ENCODE measurements around the gene ACTR8. TPM values are rescaled to one million over a fixed set of nuclear protein-coding genes. Genes with fewer than 3 reads are reported as not detected.

Gene ACTR8
- total RNA-seq, 1 experiment from 2014 or later = 29.9 TPM

DNA sequence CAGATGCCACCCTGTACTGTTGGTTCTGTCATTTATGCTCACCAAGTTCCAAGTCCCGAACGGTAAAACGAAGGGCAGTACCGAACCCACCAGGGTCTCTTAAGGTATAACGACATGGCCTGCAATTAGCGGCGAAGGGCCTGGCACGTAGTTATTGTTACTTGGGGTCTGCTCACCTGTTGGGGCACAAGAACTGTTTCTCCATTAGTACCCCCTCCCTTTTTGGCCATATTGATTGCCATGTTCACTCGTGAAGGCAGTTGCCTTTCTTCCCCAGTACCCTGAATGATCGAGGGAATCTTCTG is 35.1 kb downstream of the ACTR8 start (continued):
- TF ChIP-seq TEAD4 (CRISPR knock-in tag; IDR thresholded peaks at IDR 0.05) (no peak), NR2C2 (CRISPR knock-in tag; IDR thresholded peaks at IDR 0.05) (no peak), STAT6 (CRISPR knock-in tag; conservative IDR thresholded peaks at IDR 0.05; ENCODE audit: low read depth) (no peak)

GRCh38 chr3:53846134-53846850 is 35.7 kb downstream of the ACTR8 start, which contains the start of the genes CHDH and IL17RB:
Gene CHDH, minus strand, starts transcription at chr3:53846419. Its CDS starts 22,411 bp downstream, at chr3:53824008.
Gene IL17RB, plus strand, starts transcription at chr3:53846568. Its CDS starts 21 bp downstream, at chr3:53846589.
- Mint-ChIP-seq H3K4me1 (peaks cover 40% of the 10 kb centered on the region), H3K27ac (peak within 1 kb of the TSS; percentile 65), H3K27me3 (ENCODE audit: low read depth) (peaks cover 18% of the 10 kb centered on the region), H3K9me3 (no peaks in the 10 kb centered on the region), H3K36me3 (no peaks in the 10 kb centered on the region; the same call in 1 of the 2 replicates), H3K4me3 (peak within 1 kb of the TSS; percentile 74)
- ChIA-PET CTCF (interaction anchor here (0.9 to 1.3 kb wide), 4 partner anchors 10 to 142 kb away, joined by 3 read pairs; no protein-coding TSS in a partner anchor), POLR2A (no interaction called here)
- ATAC-seq (peak; percentile 78), DNase-seq (ENCODE audit: low spot score) (peak; percentile 76)
- TF ChIP-seq MYBL2 (CRISPR knock-in tag; IDR thresholded peaks at IDR 0.05) (peak; percentile 57; the same call in 1 of the 2 replicates), FOXJ3 (CRISPR knock-in tag; IDR thresholded peaks at IDR 0.05; ENCODE audit: borderline replicate concordance) (no peak), KAT7 (CRISPR knock-in tag; IDR thresholded peaks at IDR 0.05; ENCODE audit: borderline replicate concordance) (peak; percentile 78; the same call in 1 of the 2 replicates), ZNF232 (CRISPR knock-in tag; IDR thresholded peaks at IDR 0.05) (peak; percentile 46; the same call in 1 of the 2 replicates), ZNF121 (CRISPR knock-in tag; IDR thresholded peaks at IDR 0.05) (peak; percentile 88), ZNF423 (CRISPR knock-in tag; IDR thresholded peaks at IDR 0.05) (no peak), OVOL2 (CRISPR knock-in tag; IDR thresholded peaks at IDR 0.05; ENCODE audit: borderline replicate concordance) (no peak), TP53 (CRISPR knock-in tag; IDR thresholded peaks at IDR 0.05) (peak; percentile 90; the same call in 1 of the 2 replicates), ARID4B (CRISPR knock-in tag; IDR thresholded peaks at IDR 0.05; ENCODE audit: borderline replicate concordance) (no peak), NFE2L1 (CRISPR knock-in tag; IDR thresholded peaks at IDR 0.05) (peak; percentile 87), SMAD4 (CRISPR knock-in tag; IDR thresholded peaks at IDR 0.05) (no peak), NR3C1 (CRISPR knock-in tag; conservative IDR thresholded peaks at IDR 0.05; ENCODE audit: low read depth) (peak; percentile 93), CDX4 (CRISPR knock-in tag; IDR thresholded peaks at IDR 0.05; ENCODE audit: borderline replicate concordance) (no peak), SMAD3 (CRISPR knock-in tag; IDR thresholded peaks at IDR 0.05; ENCODE audit: borderline replicate concordance) (peak; percentile 66; the same call in 1 of the 2 replicates), NR2C2 (CRISPR knock-in tag; IDR thresholded peaks at IDR 0.05) (no peak), NFYB (CRISPR knock-in tag; conservative IDR thresholded peaks at IDR 0.05; ENCODE audit: low read depth) (peak; percentile 17; the same call in 1 of the 2 replicates), JAZF1 (CRISPR knock-in tag; IDR thresholded peaks at IDR 0.05) (no peak), JUN (CRISPR knock-in tag; IDR thresholded peaks at IDR 0.05) (peak; percentile 70; the same call in 1 of the 2 replicates)
- TF ChIP-seq, protein P1, sequence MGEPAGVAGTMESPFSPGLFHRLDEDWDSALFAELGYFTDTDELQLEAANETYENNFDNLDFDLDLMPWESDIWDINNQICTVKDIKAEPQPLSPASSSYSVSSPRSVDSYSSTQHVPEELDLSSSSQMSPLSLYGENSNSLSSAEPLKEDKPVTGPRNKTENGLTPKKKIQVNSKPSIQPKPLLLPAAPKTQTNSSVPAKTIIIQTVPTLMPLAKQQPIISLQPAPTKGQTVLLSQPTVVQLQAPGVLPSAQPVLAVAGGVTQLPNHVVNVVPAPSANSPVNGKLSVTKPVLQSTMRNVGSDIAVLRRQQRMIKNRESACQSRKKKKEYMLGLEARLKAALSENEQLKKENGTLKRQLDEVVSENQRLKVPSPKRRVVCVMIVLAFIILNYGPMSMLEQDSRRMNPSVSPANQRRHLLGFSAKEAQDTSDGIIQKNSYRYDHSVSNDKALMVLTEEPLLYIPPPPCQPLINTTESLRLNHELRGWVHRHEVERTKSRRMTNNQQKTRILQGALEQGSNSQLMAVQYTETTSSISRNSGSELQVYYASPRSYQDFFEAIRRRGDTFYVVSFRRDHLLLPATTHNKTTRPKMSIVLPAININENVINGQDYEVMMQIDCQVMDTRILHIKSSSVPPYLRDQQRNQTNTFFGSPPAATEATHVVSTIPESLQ (CRISPR knock-in tag; IDR thresholded peaks at IDR 0.05) = no peak
- TF ChIP-seq, protein P2, sequence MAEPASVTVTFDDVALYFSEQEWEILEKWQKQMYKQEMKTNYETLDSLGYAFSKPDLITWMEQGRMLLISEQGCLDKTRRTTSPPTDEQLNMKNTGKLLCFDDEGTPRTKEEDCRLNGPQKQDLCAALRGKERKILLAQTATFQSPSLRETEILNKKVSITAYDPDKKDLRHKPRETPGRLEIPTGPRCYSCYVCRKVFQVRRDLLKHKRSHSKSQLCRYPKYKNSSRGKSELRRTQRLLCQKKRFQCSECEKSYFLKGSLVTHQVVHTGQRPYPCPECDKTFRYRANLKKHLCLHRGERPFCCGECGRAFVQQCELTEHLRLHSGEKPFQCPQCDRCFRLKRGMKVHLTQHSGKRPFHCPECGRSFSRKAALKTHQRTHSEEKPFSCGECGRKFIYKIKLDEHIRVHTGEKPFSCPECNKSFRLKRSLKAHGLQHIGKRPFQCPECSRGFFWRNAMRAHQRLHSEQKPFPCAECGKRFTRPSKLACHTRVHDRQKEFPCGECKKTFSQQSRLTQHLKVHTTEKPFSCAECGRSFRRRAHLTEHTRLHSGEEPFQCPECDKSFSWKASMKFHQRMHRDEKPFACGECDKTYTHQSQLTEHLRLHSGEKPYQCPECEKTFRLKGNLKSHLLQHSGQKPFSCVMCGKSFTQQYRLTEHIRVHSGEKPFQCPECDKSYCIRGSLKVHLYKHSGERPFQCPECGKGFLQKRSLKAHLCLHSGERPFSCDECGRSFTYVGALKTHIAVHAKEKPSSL (CRISPR knock-in tag; conservative IDR thresholded peaks at IDR 0.05) = no peak
- TF ChIP-seq, protein P3, sequence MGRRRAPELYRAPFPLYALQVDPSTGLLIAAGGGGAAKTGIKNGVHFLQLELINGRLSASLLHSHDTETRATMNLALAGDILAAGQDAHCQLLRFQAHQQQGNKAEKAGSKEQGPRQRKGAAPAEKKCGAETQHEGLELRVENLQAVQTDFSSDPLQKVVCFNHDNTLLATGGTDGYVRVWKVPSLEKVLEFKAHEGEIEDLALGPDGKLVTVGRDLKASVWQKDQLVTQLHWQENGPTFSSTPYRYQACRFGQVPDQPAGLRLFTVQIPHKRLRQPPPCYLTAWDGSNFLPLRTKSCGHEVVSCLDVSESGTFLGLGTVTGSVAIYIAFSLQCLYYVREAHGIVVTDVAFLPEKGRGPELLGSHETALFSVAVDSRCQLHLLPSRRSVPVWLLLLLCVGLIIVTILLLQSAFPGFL (CRISPR knock-in tag; IDR thresholded peaks at IDR 0.05; ENCODE audit: borderline replicate concordance) = 0 out of 2 replicates have a peak, but pooled peaks have one; percentile 65

Measured in WTC11 (cell line).